Fibroblast of skin of abdomen (primary cell): ENCODE results near the gene SEMA6A.

ENCODE experiments used
- DNase-seq: peaks from one replicate; pipeline ENCODE4 v3.0.0-alpha.2; 2013

The SEMA6A gene

GRCh38 chr5:116404792-116405191, 169.8 kb downstream of the SEMA6A start:
- DNase-seq, result no peak

- DNase-seq, result no peak
Observed at GRCh38 chr5:116404016-116404415, 170.6 kb downstream of the SEMA6A start.

- DNase-seq, result no peak
Observed at GRCh38 chr5:116402235-116402634, 172.4 kb downstream of the SEMA6A start.

DNA sequence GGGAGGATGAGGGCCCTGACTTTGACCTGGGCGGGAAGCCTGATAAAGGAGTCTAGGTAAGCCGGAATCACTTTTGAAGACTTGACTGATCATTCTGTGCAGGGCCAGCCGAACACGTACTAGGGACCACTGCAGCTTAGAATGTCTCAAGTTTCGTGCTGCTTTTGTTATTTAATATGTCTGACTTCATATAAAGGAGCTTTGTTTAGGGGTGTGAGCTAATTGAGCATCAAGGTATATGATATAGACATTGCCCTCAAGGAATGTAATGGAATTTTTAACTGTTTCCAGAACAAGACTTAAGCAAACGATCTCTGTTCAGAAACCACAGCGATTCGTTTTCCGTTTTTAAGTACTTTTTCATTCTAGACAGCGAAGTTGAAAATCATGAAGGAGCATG, 173.0 kb downstream of the SEMA6A start:
- DNase-seq, result no peak

DNA sequence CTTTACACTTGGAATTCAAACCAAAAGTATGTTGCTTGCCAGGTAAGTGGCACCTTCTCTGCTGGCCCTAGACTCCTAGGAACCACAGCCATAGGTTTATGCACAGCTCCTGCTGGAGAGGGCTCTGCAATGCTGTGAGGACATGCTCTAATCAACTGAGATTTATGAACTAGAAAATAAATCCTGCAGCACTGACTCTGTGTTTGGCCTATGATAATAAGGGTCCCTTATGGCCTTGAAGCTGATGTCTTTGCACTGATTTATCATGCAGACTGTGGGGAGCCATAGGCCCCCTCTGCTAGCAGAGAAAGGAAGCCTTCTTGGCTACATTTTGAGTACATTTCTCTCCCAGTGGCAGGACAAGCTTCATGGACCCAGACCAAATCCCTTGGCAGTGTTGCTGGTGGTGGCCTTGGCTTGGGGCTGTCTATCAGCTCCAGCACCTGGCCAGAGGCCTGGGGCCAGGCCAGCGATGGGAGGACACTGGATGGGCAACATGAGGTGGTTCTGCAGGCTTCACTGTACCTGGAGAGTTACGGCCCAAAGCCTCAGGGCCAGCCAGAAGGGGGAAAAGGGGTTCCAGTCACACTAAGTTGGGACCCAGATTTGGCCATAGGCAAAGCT, 178.0 kb downstream of the SEMA6A start:
- DNase-seq, result no peak

DNA sequence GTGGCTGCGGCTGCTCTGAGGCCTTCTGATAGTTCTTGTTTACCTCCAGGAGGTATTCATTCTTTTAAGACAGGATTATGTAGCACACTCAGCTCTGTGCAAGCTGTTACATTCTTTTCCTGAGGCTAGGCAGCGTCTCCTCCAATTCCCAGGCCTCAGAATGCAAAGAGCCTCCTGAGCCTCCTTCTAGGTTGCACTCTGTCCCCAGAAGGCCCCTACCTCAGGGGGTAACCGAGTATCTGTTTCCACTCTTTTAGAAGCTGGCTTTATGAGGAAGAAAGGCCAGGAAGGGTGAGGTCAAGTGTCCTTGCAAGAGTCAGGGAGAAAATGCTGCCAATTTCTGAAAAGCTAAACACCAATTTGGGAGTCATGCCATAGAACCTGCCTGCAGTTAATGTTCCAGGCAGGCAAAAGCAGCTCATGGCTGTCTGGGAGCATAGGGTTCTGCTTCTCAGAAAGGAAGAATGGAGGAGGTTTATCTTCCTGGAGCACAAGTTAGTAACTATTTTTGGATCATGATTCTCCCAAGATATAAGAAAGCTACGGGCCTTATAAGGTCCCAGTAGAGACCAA, 178.9 kb downstream of the SEMA6A start:
- no peak for DNase-seq

- DNase-seq, result no peak
Observed at GRCh38 chr5:116395226-116395625, 179.4 kb downstream of the SEMA6A start.

DNA sequence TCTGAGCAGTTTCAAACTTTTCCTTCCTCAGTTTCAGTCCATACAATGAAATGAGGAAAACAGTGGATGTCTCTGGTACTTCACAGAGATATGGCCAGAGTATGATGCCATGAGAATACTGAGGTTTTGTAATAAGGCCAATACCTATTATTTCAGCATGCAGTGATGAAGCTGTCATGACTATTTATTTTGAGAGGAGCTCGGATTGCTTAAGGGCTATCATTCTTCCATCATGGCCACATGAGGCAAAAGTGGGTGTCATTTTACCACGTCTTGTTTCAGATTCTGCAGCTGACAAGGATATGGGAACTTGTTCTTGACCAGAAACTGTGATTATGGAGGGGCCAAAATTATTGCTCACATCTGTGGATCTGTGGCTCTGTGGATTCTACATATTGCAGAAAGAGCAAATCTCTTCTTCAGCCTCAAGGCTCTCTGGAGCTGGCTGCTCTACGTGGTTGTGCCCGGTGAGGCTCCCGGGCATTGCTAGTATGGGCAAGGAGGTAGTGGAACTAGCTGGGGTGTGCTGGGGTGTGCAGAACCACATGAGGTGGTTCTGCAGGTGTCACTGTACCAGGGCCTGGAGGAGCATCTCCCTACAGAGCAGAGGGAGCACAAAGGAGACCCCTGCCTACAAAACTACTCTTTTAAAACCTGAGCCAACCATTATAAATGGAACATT, 180.3 kb downstream of the SEMA6A start:
- peak; percentile 3 for DNase-seq
